GM23338 (cell line): ENCODE data around the gene KRTAP1-4. TPM values are rescaled to one million over a fixed set of nuclear protein-coding genes. Genes with fewer than 3 reads are reported as not detected.

Experiments used
- ATAC-seq: fragments of 200-7000 bp; cut with Tn5 transposase; 3 replicates; pipeline ENCODE4 v1.9.1; 2020
- DNase-seq: peaks from one replicate; pipeline ENCODE4 v3.0.0-alpha.2; 2015; ENCODE audit warnings: low spot score
- H2AFZ ChIP-seq: fragments of 200-600 bp; sonication (generic); 2 replicates; pipeline ENCODE4 v1.8.0; 2016; ENCODE audit warnings: antibody characterized with exemption, mild to moderate bottlenecking, moderate library complexity
- H3F3A ChIP-seq: fragments of 200-600 bp; sonication (generic); replicated peaks from 2 replicates; pipeline ENCODE4 v1.8.0; 2017; ENCODE audit warnings: antibody characterized with exemption, mixed run types, low read depth
- H3K27ac ChIP-seq: fragments of 200-600 bp; sonication (generic); 2 replicates; pipeline ENCODE4 v1.6.1; 2016; ENCODE audit warnings: low read depth
- H3K27me3 ChIP-seq: fragments of 200-600 bp; sonication (generic); 2 replicates; pipeline ENCODE4 v1.8.0; 2016; ENCODE audit warnings: mild to moderate bottlenecking, mixed run types, moderate library complexity; ENCODE audit not compliant: insufficient read depth
- H3K36me3 ChIP-seq: fragments of 200-600 bp; sonication (generic); 2 replicates; pipeline ENCODE4 v1.8.0; 2016; ENCODE audit warnings: mild to moderate bottlenecking; ENCODE audit not compliant: insufficient read depth
- H3K4me1 ChIP-seq: fragments of 200-600 bp; sonication (generic); 2 replicates; pipeline ENCODE4 v1.8.0; 2016; ENCODE audit warnings: mild to moderate bottlenecking, moderate library complexity; ENCODE audit not compliant: insufficient read depth
- H3K4me2 ChIP-seq: fragments of 200-600 bp; sonication (generic); 2 replicates; pipeline ENCODE4 v1.7.1; 2017; ENCODE audit warnings: mixed run types
- H3K4me3 ChIP-seq: fragments of 200-600 bp; sonication (generic); 2 replicates; pipeline ENCODE4 v1.6.1; 2016; ENCODE audit warnings: mixed run types
- H3K79me2 ChIP-seq: fragments of 200-600 bp; sonication (generic); replicated peaks from 2 replicates; pipeline ENCODE4 v1.8.0; 2017; ENCODE audit warnings: mild to moderate bottlenecking; ENCODE audit not compliant: insufficient read depth
- H3K9me2 ChIP-seq: fragments of 200-600 bp; sonication (generic); 2 replicates; pipeline ENCODE4 v1.8.0; 2017; ENCODE audit not compliant: insufficient read depth
- H4K20me1 ChIP-seq: fragments of 200-600 bp; sonication (generic); replicated peaks from 2 replicates; pipeline ENCODE4 v1.8.0; 2017; ENCODE audit warnings: mild to moderate bottlenecking; ENCODE audit not compliant: insufficient read depth
- H3K27ac Mint-ChIP-seq: 2 replicates; pipeline ENCODE4 v1.8.0; 2020; ENCODE audit warnings: inconsistent platforms, mild to moderate bottlenecking, moderate library complexity, mixed read lengths
- H3K27me3 Mint-ChIP-seq: 3 replicates; pipeline ENCODE4 v1.8.0; 2022; ENCODE audit warnings: low read depth, mild to moderate bottlenecking, moderate library complexity, mixed read lengths, inconsistent platforms; ENCODE audit not compliant: insufficient read depth, poor library complexity
- H3K36me3 Mint-ChIP-seq: 3 replicates; pipeline ENCODE4 v1.8.0; 2021; ENCODE audit warnings: low read depth, mild to moderate bottlenecking, inconsistent platforms, moderate library complexity, mixed read lengths
- H3K4me1 Mint-ChIP-seq: 3 replicates; pipeline ENCODE4 v1.8.0; 2020; ENCODE audit warnings: mild to moderate bottlenecking, inconsistent platforms, mixed read lengths
- H3K4me3 Mint-ChIP-seq: 3 replicates; pipeline ENCODE4 v1.8.0; 2021; ENCODE audit warnings: moderate library complexity, mild to moderate bottlenecking, inconsistent platforms, mixed read lengths
- H3K9me3 Mint-ChIP-seq: 3 replicates; pipeline ENCODE4 v1.8.0; 2020; ENCODE audit warnings: moderate library complexity, mild to moderate bottlenecking, inconsistent platforms, mixed read lengths
- CREB1 ChIP-seq: fragments of 250-450 bp; sonication (Bioruptor Pico); IDR thresholded peaks from 2 replicates; pipeline ENCODE4 v1.5.0; 2020; ENCODE audit warnings: low read depth, mild to moderate bottlenecking, moderate library complexity
- CTCF ChIP-seq, 2 experiments: fragments of 200-600 bp in 1 of 2; sonication (generic) in 1 of 2; conservative IDR thresholded peaks; 2 replicates each; pipeline versions ENCODE4 v1.5.1 to v1.6.1; 2016 to 2017; ENCODE audit warnings: antibody characterized with exemption in 2 of 2, low read depth in 2 of 2, mild to moderate bottlenecking in 2 of 2, moderate library complexity in 1 of 2
- EZH2 ChIP-seq: fragments of 200-600 bp; sonication (generic); IDR thresholded peaks from one replicate; pipeline ENCODE4 v1.8.0; 2017; ENCODE audit warnings: antibody characterized with exemption, mild to moderate bottlenecking, low read depth; ENCODE audit not compliant: unreplicated experiment
- EZH2phosphoT487 ChIP-seq: fragments of 200-600 bp; sonication (generic); IDR thresholded peaks from one replicate; pipeline ENCODE4 v1.8.1; 2018; ENCODE audit warnings: antibody characterized with exemption; ENCODE audit not compliant: unreplicated experiment
- JUNB ChIP-seq: IDR thresholded peaks from one replicate; pipeline ENCODE4 v1.6.1; 2016; ENCODE audit warnings: antibody characterized with exemption; ENCODE audit not compliant: unreplicated experiment
- NANOG ChIP-seq: IDR thresholded peaks from 2 replicates; pipeline ENCODE4 v1.6.1; 2016; ENCODE audit warnings: antibody characterized with exemption, borderline replicate concordance
- POLR2AphosphoS5 ChIP-seq: IDR thresholded peaks from 2 replicates; pipeline ENCODE4 v1.6.1; 2016; ENCODE audit warnings: antibody characterized with exemption, low read depth
- STAT1 ChIP-seq: IDR thresholded peaks from one replicate; pipeline ENCODE4 v1.6.1; 2016; ENCODE audit warnings: antibody characterized with exemption; ENCODE audit not compliant: unreplicated experiment
- ZNF114 ChIP-seq: fragments of 250-450 bp; sonication (Bioruptor Pico); IDR thresholded peaks from 2 replicates; pipeline ENCODE4 v1.5.0; 2020; ENCODE audit warnings: mild to moderate bottlenecking, moderate library complexity
- ZNF331 ChIP-seq: fragments of 250-450 bp; sonication (Bioruptor Pico); IDR thresholded peaks from 2 replicates; pipeline ENCODE4 v1.5.0; 2020; ENCODE audit warnings: low read depth, mild to moderate bottlenecking, moderate library complexity
- ZNF462 ChIP-seq: fragments of 250-450 bp; sonication (Bioruptor Pico); IDR thresholded peaks from 2 replicates; pipeline ENCODE4 v1.5.0; 2020; ENCODE audit warnings: mild to moderate bottlenecking, moderate library complexity
- polyA plus RNA-seq: library from polyadenylated mRNA; unstranded; fragments of >200 nt; fragmentation: Nextera tagmentation; extraction: Ambion mirVana; gene quantifications from 2 replicates; pipeline ENCODE4 v1.2.1, GENCODE V29; 2016
- total RNA-seq: library from RNA; depleted of rRNA; stranded (reverse); fragments of >200 nt; shearing (Covaris generic); gene quantifications from 2 replicates; pipeline ENCODE4 v1.2.3, GENCODE V29; 2014
- TF ChIP-seq, protein P1 (sequence below): IDR thresholded peaks from 2 replicates; pipeline ENCODE4 v1.6.1; 2016; ENCODE audit warnings: antibody characterized with exemption
- TF ChIP-seq, protein P2 (sequence below): IDR thresholded peaks from one replicate; pipeline ENCODE4 v1.6.1; 2018; ENCODE audit warnings: antibody characterized with exemption; ENCODE audit not compliant: unreplicated experiment

The KRTAP1-4 gene
- total and polyA plus RNA-seq, 2 experiments from 2014 or later = not detected

- no peaks in the 10 kb centered on the region for H3K4me1 ChIP-seq
- Mint-ChIP-seq H3K9me3 (no peaks in the 10 kb centered on the region), H3K36me3 (no peaks in the 10 kb centered on the region), H3K4me1 (peaks cover 4% of the 10 kb centered on the region; the same call in 2 of the 3 replicates), H3K27me3 (no peaks in the 10 kb centered on the region), H3K4me3 (no peak overlapping the region), H3K27ac (no peak overlapping the region)
- no peaks in the 10 kb centered on the region for H3K79me2 ChIP-seq
- DNase-seq = no peak
- ATAC-seq = no peak
- 0 out of 2 replicates have a peak, but pooled peaks cover 4% of the 10 kb centered on the region for H3K9me2 ChIP-seq
- H4K20me1 ChIP-seq = no peaks in the 10 kb centered on the region
- no peaks in the 10 kb centered on the region for H3K27me3 ChIP-seq
- TF ChIP-seq ZNF462 (no peak), ZNF114 (CRISPR knock-in tag) (no peak), ZNF331 (CRISPR knock-in tag) (no peak), EZH2 (no peak), CTCF (conservative IDR thresholded peaks at IDR 0.05; ENCODE audit: low read depth in 2 of 2) (no peak), EZH2phosphoT487 (no peak), STAT1 (no peak), JUNB (no peak), NANOG (no peak), CREB1 (CRISPR knock-in tag) (no peak), POLR2AphosphoS5 (no peak)
- TF ChIP-seq, protein P1, sequence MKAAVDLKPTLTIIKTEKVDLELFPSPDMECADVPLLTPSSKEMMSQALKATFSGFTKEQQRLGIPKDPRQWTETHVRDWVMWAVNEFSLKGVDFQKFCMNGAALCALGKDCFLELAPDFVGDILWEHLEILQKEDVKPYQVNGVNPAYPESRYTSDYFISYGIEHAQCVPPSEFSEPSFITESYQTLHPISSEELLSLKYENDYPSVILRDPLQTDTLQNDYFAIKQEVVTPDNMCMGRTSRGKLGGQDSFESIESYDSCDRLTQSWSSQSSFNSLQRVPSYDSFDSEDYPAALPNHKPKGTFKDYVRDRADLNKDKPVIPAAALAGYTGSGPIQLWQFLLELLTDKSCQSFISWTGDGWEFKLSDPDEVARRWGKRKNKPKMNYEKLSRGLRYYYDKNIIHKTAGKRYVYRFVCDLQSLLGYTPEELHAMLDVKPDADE = no peak
- TF ChIP-seq, protein P2, sequence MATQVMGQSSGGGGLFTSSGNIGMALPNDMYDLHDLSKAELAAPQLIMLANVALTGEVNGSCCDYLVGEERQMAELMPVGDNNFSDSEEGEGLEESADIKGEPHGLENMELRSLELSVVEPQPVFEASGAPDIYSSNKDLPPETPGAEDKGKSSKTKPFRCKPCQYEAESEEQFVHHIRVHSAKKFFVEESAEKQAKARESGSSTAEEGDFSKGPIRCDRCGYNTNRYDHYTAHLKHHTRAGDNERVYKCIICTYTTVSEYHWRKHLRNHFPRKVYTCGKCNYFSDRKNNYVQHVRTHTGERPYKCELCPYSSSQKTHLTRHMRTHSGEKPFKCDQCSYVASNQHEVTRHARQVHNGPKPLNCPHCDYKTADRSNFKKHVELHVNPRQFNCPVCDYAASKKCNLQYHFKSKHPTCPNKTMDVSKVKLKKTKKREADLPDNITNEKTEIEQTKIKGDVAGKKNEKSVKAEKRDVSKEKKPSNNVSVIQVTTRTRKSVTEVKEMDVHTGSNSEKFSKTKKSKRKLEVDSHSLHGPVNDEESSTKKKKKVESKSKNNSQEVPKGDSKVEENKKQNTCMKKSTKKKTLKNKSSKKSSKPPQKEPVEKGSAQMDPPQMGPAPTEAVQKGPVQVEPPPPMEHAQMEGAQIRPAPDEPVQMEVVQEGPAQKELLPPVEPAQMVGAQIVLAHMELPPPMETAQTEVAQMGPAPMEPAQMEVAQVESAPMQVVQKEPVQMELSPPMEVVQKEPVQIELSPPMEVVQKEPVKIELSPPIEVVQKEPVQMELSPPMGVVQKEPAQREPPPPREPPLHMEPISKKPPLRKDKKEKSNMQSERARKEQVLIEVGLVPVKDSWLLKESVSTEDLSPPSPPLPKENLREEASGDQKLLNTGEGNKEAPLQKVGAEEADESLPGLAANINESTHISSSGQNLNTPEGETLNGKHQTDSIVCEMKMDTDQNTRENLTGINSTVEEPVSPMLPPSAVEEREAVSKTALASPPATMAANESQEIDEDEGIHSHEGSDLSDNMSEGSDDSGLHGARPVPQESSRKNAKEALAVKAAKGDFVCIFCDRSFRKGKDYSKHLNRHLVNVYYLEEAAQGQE = no peak
- no peak overlapping the region for H3K4me3 ChIP-seq
- no peak overlapping the region for H3K27ac ChIP-seq
- H3F3A ChIP-seq = no peaks in the 10 kb centered on the region
- H3K4me2 ChIP-seq = no peak overlapping the region
- no peaks in the 10 kb centered on the region for H3K36me3 ChIP-seq
- no peak overlapping the region for H2AFZ ChIP-seq
These were observed 36.9 kb downstream of the KRTAP1-4 start for GRCh38 chr17:40993084-40993483.
